Measurements from ENCODE around the gene ADSL. TPM values are rescaled to one million over a fixed set of nuclear protein-coding genes. Genes with fewer than 3 reads are reported as not detected.
"Not testable (repeated sequence)": the region's sequence is repeated elsewhere in the genome, so short reads cannot be mapped to it uniquely, and the experiment has no call there.

Gene ADSL
- total and polyA plus RNA-seq, 9 donors: 150 to 213 (median 167) TPM

DNA sequence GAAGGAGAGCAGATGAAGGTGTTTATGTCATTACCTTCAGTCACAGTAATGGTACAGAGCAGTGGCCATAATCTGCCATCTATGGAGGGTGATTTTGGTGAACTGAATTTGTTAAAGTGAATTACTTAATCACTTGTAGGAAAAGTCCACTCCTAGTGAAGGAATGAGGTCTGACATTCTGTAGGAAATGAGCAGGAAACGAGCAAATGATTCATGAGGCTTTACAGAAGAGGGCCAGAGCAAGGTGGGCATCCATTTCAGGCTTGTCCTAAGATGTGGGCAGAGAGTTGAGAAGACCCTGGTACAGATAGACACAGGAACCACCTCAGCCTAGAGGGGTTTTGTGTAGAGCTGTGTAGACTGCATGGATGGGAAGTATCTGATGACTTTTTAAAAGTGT lies 18.1 kb downstream of the ADSL start:
- no peak overlapping the region for H3K4me3 ChIP-seq (ENCODE audit: low read length)
- peaks cover 3% of the 10 kb centered on the region for H3K4me1 ChIP-seq (ENCODE audit: control insufficient read depth, insufficient read depth, low read length)
- H3K27ac ChIP-seq (ENCODE audit: low read length): no peak overlapping the region
- no peaks in the 10 kb centered on the region for H3K9me3 ChIP-seq (replicated peaks; ENCODE audit: control insufficient read depth, low read depth, low read length)
- DNase-seq: no peak
- H3K36me3 ChIP-seq (ENCODE audit: control insufficient read depth, insufficient read depth, low read length): peaks cover 75% of the 10 kb centered on the region
- H3K27me3 ChIP-seq (ENCODE audit: control insufficient read depth, insufficient read depth, low read length): no peaks in the 10 kb centered on the region
- 50% methylated on average over 1 of the region's 1 CpG for WGBS (ENCODE audit: insufficient coverage)

DNA sequence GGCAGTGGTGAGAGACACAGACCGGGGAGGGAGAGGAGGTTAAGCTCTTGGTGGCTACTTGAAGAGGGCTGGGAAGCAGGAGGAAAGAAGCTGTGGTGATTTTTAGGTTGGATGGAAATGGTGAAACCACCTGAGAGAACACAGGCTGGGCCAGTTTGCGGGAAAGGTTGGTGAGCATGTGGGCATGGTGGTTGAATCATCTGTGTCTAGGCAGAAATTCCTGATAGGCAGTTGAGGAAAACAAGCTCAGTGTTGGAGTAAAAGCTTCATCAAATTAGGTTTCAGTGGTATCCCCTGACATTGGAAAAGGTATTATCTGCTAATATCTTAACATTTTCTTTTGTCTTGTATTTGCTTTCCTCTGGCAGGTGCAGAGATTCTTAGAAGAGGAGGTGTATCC lies 19.8 kb downstream of the ADSL start:
- Histone ChIP-seq H3K36me3 (ENCODE audit: control insufficient read depth, insufficient read depth, low read length) (peaks cover 63% of the 10 kb centered on the region), H3K9me3 (replicated peaks; ENCODE audit: control insufficient read depth, low read depth, low read length) (no peaks in the 10 kb centered on the region), H3K4me3 (ENCODE audit: low read length) (no peak overlapping the region), H3K4me1 (ENCODE audit: control insufficient read depth, insufficient read depth, low read length) (peaks cover 3% of the 10 kb centered on the region), H3K27me3 (ENCODE audit: control insufficient read depth, insufficient read depth, low read length) (no peaks in the 10 kb centered on the region), H3K27ac (ENCODE audit: low read length) (no peak overlapping the region)
- 100% methylated on average over 2 of the region's 2 CpGs for WGBS (ENCODE audit: insufficient coverage)
- no peak for DNase-seq

DNA sequence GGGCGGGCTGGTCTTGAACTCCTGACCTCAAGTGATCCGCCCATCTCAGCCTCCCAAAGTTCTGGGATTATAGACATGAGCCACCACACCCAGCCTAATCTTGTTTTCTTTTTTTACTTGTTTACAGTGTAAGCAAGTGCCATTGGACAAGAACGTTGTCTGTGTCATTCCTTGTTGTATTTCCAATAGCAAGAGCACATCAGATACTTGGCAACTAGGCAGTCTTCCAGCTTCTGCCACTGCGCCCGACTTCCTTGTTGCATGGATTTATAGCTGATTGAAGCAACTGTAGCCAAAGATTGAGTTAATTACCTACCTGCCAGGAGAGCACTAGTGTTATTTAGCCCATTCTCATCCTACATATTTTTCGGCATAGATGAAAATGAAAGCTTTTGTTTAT lies 21.0 kb downstream of the ADSL start:
- no peaks in the 10 kb centered on the region for H3K9me3 ChIP-seq (replicated peaks; ENCODE audit: control insufficient read depth, low read depth, low read length)
- no peak overlapping the region for H3K4me3 ChIP-seq (ENCODE audit: low read length)
- H3K27ac ChIP-seq (ENCODE audit: low read length): no peak overlapping the region
- no peaks in the 10 kb centered on the region for H3K27me3 ChIP-seq (ENCODE audit: control insufficient read depth, insufficient read depth, low read length)
- no peak for DNase-seq
- H3K4me1 ChIP-seq (ENCODE audit: control insufficient read depth, insufficient read depth, low read length): peaks cover 7% of the 10 kb centered on the region
- H3K36me3 ChIP-seq (ENCODE audit: control insufficient read depth, insufficient read depth, low read length): peaks cover 50% of the 10 kb centered on the region
- WGBS (ENCODE audit: insufficient coverage): 86% methylated on average over 1 of the region's 6 CpGs

- H3K27ac ChIP-seq (ENCODE audit: low read length): no peak overlapping the region
- DNase-seq: peak; percentile 43
- no peaks in the 10 kb centered on the region for H3K27me3 ChIP-seq (ENCODE audit: control insufficient read depth, insufficient read depth, low read length)
- H3K4me3 ChIP-seq (ENCODE audit: low read length): no peak overlapping the region
- 47% methylated on average over 4 of the region's 6 CpGs for WGBS (ENCODE audit: insufficient coverage)
- peaks cover 7% of the 10 kb centered on the region for H3K4me1 ChIP-seq (ENCODE audit: control insufficient read depth, insufficient read depth, low read length)
- no peaks in the 10 kb centered on the region for H3K9me3 ChIP-seq (replicated peaks; ENCODE audit: control insufficient read depth, low read depth, low read length)
- H3K36me3 ChIP-seq (ENCODE audit: control insufficient read depth, insufficient read depth, low read length): peaks cover 46% of the 10 kb centered on the region
Measured at GRCh38 chr22:40368016-40368415, 21.7 kb downstream of the ADSL start.

GRCh38 chr22:40368836-40369235 lies 22.5 kb downstream of the ADSL start:
- H3K27me3 ChIP-seq (ENCODE audit: control insufficient read depth, insufficient read depth, low read length): no peaks in the 10 kb centered on the region
- WGBS (ENCODE audit: insufficient coverage): 100% methylated on average over 2 of the region's 3 CpGs
- peaks cover 7% of the 10 kb centered on the region for H3K4me1 ChIP-seq (ENCODE audit: control insufficient read depth, insufficient read depth, low read length)
- H3K27ac ChIP-seq (ENCODE audit: low read length): no peak overlapping the region
- H3K9me3 ChIP-seq (replicated peaks; ENCODE audit: control insufficient read depth, low read depth, low read length): no peaks in the 10 kb centered on the region
- peaks cover 38% of the 10 kb centered on the region for H3K36me3 ChIP-seq (ENCODE audit: control insufficient read depth, insufficient read depth, low read length)
- H3K4me3 ChIP-seq (ENCODE audit: low read length): no peak overlapping the region
- no peak for DNase-seq

DNA sequence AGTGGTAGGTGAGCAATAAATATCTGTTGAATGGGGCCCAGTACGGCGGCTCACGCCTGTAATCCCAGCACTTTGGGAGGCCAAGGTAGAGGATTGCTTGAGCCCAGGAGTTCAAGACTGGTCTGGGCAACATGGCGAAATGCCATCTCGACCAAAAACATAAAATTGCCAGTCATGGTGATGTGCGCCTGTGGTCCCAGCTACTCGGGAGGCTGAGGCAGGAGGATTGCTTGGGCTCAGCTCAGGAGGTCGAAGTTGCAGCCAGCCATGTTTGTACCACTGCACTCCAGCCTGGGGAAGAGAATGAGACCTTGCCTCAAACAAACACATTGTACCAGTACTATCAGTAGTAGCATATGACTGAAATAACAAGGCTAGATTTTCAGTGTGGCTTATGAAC lies 28.3 kb downstream of the ADSL start:
- Histone ChIP-seq H3K27ac (ENCODE audit: low read length) (no peak overlapping the region), H3K9me3 (replicated peaks; ENCODE audit: control insufficient read depth, low read depth, low read length) (no peaks in the 10 kb centered on the region), H3K27me3 (ENCODE audit: control insufficient read depth, insufficient read depth, low read length) (no peaks in the 10 kb centered on the region), H3K4me3 (ENCODE audit: low read length) (no peak overlapping the region), H3K4me1 (ENCODE audit: control insufficient read depth, insufficient read depth, low read length) (peaks cover 4% of the 10 kb centered on the region), H3K36me3 (ENCODE audit: control insufficient read depth, insufficient read depth, low read length) (peaks cover 10% of the 10 kb centered on the region)
- no peak for DNase-seq
- 96% methylated on average over 6 of the region's 8 CpGs for WGBS (ENCODE audit: insufficient coverage)

DNA sequence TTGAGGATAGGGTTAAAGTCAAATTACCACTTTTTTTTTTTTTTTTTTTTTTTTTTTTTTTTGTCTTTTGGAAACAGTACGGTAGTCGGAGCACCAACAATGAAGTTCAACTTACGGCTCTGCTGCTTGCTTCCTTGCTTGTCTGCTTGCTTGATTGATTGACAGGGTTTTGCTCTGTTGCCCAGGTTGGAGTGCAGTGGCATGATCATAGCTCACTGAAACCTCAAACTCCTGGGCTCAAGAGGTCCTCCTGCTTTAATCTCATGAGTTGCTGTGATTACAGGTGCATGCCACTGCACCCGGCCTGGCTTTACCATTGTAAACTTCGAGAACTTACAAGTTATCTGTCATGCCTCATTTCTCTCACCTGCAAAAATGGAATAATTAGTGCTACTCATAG lies 29.8 kb downstream of the ADSL start:
- WGBS (ENCODE audit: insufficient coverage): 76% methylated on average over 2 of the region's 5 CpGs
- H3K9me3 ChIP-seq (replicated peaks; ENCODE audit: control insufficient read depth, low read depth, low read length): no peaks in the 10 kb centered on the region
- H3K4me1 ChIP-seq (ENCODE audit: control insufficient read depth, insufficient read depth, low read length): peaks cover 4% of the 10 kb centered on the region
- H3K4me3 ChIP-seq (ENCODE audit: low read length): no peak overlapping the region
- no peak overlapping the region for H3K27ac ChIP-seq (ENCODE audit: low read length)
- no peak for DNase-seq
- H3K36me3 ChIP-seq (ENCODE audit: control insufficient read depth, insufficient read depth, low read length): peaks cover 7% of the 10 kb centered on the region
- no peaks in the 10 kb centered on the region for H3K27me3 ChIP-seq (ENCODE audit: control insufficient read depth, insufficient read depth, low read length)

GRCh38 chr22:40377931-40378330 lies 31.6 kb downstream of the ADSL start:
- no peak for DNase-seq
- H3K9me3 ChIP-seq (replicated peaks; ENCODE audit: control insufficient read depth, low read depth, low read length): no peaks in the 10 kb centered on the region
- no peak overlapping the region for H3K27ac ChIP-seq (ENCODE audit: low read length)
- H3K27me3 ChIP-seq (ENCODE audit: control insufficient read depth, insufficient read depth, low read length): no peaks in the 10 kb centered on the region
- H3K4me3 ChIP-seq (ENCODE audit: low read length): no peak overlapping the region
- H3K36me3 ChIP-seq (ENCODE audit: control insufficient read depth, insufficient read depth, low read length): peaks cover 4% of the 10 kb centered on the region
- WGBS (ENCODE audit: insufficient coverage): no CpG with 5 or more reads among the region's 2 CpGs
- no peaks in the 10 kb centered on the region for H3K4me1 ChIP-seq (ENCODE audit: control insufficient read depth, insufficient read depth, low read length)

- H3K27ac ChIP-seq (ENCODE audit: low read length); H3K9me3 ChIP-seq (replicated peaks; ENCODE audit: control insufficient read depth, low read depth, low read length); H3K4me1 ChIP-seq (ENCODE audit: control insufficient read depth, insufficient read depth, low read length); H3K4me3 ChIP-seq (ENCODE audit: low read length); DNase-seq; H3K36me3 ChIP-seq (ENCODE audit: control insufficient read depth, insufficient read depth, low read length); H3K27me3 ChIP-seq (ENCODE audit: control insufficient read depth, insufficient read depth, low read length): not testable (repeated sequence)
- 86% methylated on average over 1 of the region's 11 CpGs for WGBS (ENCODE audit: insufficient coverage)
Measured at GRCh38 chr22:40378448-40378847, 32.1 kb downstream of the ADSL start.

- no peak for DNase-seq
- no peak overlapping the region for H3K4me3 ChIP-seq (ENCODE audit: low read length)
- no peaks in the 10 kb centered on the region for H3K9me3 ChIP-seq (replicated peaks; ENCODE audit: control insufficient read depth, low read depth, low read length)
- H3K27ac ChIP-seq (ENCODE audit: low read length): no peak overlapping the region
- no CpG with 5 or more reads among the region's 3 CpGs for WGBS (ENCODE audit: insufficient coverage)
- peaks cover 4% of the 10 kb centered on the region for H3K4me1 ChIP-seq (ENCODE audit: control insufficient read depth, insufficient read depth, low read length)
- H3K27me3 ChIP-seq (ENCODE audit: control insufficient read depth, insufficient read depth, low read length): no peaks in the 10 kb centered on the region
- H3K36me3 ChIP-seq (ENCODE audit: control insufficient read depth, insufficient read depth, low read length): no peaks in the 10 kb centered on the region
Measured at GRCh38 chr22:40381461-40381860, 35.2 kb downstream of the ADSL start.

- Histone ChIP-seq H3K27me3 (ENCODE audit: control insufficient read depth, insufficient read depth, low read length) (no peaks in the 10 kb centered on the region), H3K4me3 (ENCODE audit: low read length) (no peak overlapping the region), H3K36me3 (ENCODE audit: control insufficient read depth, insufficient read depth, low read length) (no peaks in the 10 kb centered on the region), H3K27ac (ENCODE audit: low read length) (no peak overlapping the region), H3K9me3 (replicated peaks; ENCODE audit: control insufficient read depth, low read depth, low read length) (no peaks in the 10 kb centered on the region), H3K4me1 (ENCODE audit: control insufficient read depth, insufficient read depth, low read length) (peaks cover 4% of the 10 kb centered on the region)
- DNase-seq: no peak
- no CpG with 5 or more reads among the region's 3 CpGs for WGBS (ENCODE audit: insufficient coverage)
Measured at GRCh38 chr22:40383905-40384304, 37.6 kb downstream of the ADSL start.
